Gastrocnemius medialis (tissue), 4 donors: ENCODE results near the gene FGF22. TPM values are rescaled to one million over a fixed set of nuclear protein-coding genes. Genes with fewer than 3 reads are reported as not detected.

Source experiments
- ATAC-seq, 2 donors: fragments of 150-250 bp; one replicate each; pipeline ENCODE4 v1.9.1; 2016
- DNase-seq, 2 donors: peaks; one replicate each; pipeline ENCODE4 v3.0.0-alpha.2; 2019
- H3K27ac ChIP-seq, 4 donors: fragments of 200-600 bp; sonication (generic); 1 replicate in 1 of 4; 2 replicates in 3 of 4; pipeline ENCODE4 v1.5.1; 2016 to 2018; ENCODE audit warnings: mild to moderate bottlenecking in 2 of 4, moderate library complexity in 1 of 4
- H3K27me3 ChIP-seq, 3 donors: fragments of 200-600 bp; sonication (generic) in 2 of 3; 1 replicate in 1 of 3; 2 replicates in 2 of 3; pipeline versions ENCODE4 v1.5.1 to v1.6.0; 2016 to 2019; ENCODE audit warnings: mild to moderate bottlenecking in 1 of 3, moderate library complexity in 1 of 3
- H3K36me3 ChIP-seq, 2 donors: fragments of 200-600 bp; sonication (generic) in 1 of 2; one replicate each; pipeline ENCODE4 v1.5.1; 2017 to 2018
- H3K4me1 ChIP-seq, 2 donors: fragments of 200-600 bp; sonication (generic) in 1 of 2; one replicate each; pipeline ENCODE4 v1.5.1; 2016 to 2017; ENCODE audit warnings: mild to moderate bottlenecking in 2 of 2
- H3K4me3 ChIP-seq, 4 donors: fragments of 200-600 bp; sonication (generic) in 3 of 4; 1 replicate in 1 of 4; 2 replicates in 3 of 4; pipeline ENCODE4 v1.5.1; 2016 to 2019; ENCODE audit warnings: mild to moderate bottlenecking in 2 of 4
- H3K9me3 ChIP-seq, 3 donors: fragments of 200-600 bp; sonication (generic) in 2 of 3; 1 replicate in 1 of 3; 2 replicates in 2 of 3; pipeline ENCODE4 v1.5.1; 2016 to 2019
- POLR2A ChIP-seq, 2 donors: fragments of 450-650 bp; IDR thresholded peaks; one replicate each; pipeline ENCODE4 v1.6.1; 2017; ENCODE audit warnings: antibody characterized with exemption in 2 of 2, mild to moderate bottlenecking in 2 of 2, moderate library complexity in 2 of 2
- in situ Hi-C, 4 donors: fragments of 200-750 bp; cut with MboI; loops; one replicate each; pipeline versions ENCODE4 v1.15.0 to v1.8.0; 2017; ENCODE audit warnings: low sequenced_read_pairs in 4 of 4
- intact Hi-C: fragments of 100-400 bp; cut with DNase I; formaldehyde crosslinking; loops from one replicate; pipeline ENCODE4 v1.15.1; 2023; ENCODE audit warnings: low total_unique reads
- total RNA-seq, 4 donors: library from RNA; depleted of rRNA; stranded (reverse); fragments of >200 nt; gene quantifications; one replicate each; pipeline versions ENCODE4 v1.1.0 to v1.2.3, GENCODE V29; 2016
- TF ChIP-seq, protein P1 (sequence below), 5 experiments: fragments of 450-650 bp in 3 of 5; fragments of 200-600 bp in 2 of 5; sonication (generic) in 2 of 5; IDR thresholded peaks in 4 of 5; conservative IDR thresholded peaks in 1 of 5; 1 replicate in 4 of 5; 2 replicates in 1 of 5; pipeline ENCODE4 v1.5.1; 2016 to 2019; ENCODE audit warnings: antibody characterized with exemption in 5 of 5, mild to moderate bottlenecking in 3 of 5, moderate library complexity in 3 of 5

FGF22 gene
- total RNA-seq, 4 donors from 2014 or later: not detected

DNA sequence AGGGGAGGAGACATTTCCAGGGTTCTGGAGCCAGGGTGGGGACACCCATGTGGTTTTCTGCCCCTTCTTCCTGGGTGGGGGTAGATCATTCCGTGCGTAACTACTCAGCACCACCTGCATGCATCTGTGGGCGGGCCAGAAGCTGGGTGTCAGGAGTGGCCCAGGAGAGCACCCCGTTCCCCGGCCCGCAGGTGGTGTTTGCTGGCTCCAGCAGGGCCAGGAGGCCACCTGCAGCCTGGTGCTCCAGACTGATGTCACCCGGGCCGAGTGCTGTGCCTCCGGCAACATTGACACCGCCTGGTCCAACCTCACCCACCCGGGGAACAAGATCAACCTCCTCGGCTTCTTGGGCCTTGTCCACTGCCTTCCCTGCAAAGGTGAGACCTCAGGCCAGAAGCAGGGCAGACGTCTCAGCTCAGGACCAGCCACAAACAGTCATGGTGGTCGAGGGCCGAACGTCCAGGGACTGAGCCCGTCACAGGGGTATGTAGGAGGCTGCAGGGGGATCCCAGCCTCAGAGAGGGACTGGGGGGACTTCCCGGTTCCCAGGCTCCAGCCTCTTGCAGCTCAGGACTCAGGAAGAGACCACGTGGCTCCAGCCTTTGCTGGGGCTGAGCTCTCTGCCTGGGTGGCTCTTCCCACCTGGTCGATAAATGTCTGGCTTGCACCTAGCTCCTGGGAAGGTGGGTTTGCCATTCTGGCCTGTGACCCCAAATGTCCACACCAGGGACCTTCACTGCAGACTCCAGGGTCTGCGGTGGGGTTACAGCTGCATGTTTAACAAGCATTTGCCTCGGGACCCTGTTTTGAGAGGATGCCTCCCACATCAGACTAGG lies 38.1 kb downstream of the FGF22 start:
- H3K4me3 ChIP-seq: peak overlapping the region in 3 of 4 donors; percentile 47 to 53 (median 49)
- peaks cover 12 to 20% (median 13%) of the 10 kb centered on the region in 3 donors for H3K27me3 ChIP-seq
- intact Hi-C loops (no loop called here), in situ Hi-C loops (no loop called here)
- TF ChIP-seq, protein P1, sequence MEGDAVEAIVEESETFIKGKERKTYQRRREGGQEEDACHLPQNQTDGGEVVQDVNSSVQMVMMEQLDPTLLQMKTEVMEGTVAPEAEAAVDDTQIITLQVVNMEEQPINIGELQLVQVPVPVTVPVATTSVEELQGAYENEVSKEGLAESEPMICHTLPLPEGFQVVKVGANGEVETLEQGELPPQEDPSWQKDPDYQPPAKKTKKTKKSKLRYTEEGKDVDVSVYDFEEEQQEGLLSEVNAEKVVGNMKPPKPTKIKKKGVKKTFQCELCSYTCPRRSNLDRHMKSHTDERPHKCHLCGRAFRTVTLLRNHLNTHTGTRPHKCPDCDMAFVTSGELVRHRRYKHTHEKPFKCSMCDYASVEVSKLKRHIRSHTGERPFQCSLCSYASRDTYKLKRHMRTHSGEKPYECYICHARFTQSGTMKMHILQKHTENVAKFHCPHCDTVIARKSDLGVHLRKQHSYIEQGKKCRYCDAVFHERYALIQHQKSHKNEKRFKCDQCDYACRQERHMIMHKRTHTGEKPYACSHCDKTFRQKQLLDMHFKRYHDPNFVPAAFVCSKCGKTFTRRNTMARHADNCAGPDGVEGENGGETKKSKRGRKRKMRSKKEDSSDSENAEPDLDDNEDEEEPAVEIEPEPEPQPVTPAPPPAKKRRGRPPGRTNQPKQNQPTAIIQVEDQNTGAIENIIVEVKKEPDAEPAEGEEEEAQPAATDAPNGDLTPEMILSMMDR (IDR thresholded peaks at IDR 0.05 in 4 of 5, conservative IDR thresholded peaks at IDR 0.05 in 1 of 5): no peak
- no peak for TF ChIP-seq POLR2A (IDR thresholded peaks at IDR 0.05)
- no peak for DNase-seq
- H3K9me3 ChIP-seq: no peaks in the 10 kb centered on the region
- peaks cover 0 to 29% of the 10 kb centered on the region in 2 donors for H3K4me1 ChIP-seq
- ATAC-seq: no peak
- no peaks in the 10 kb centered on the region for H3K36me3 ChIP-seq
- peak overlapping the region; percentile 64 to 83 (median 74) for H3K27ac ChIP-seq

- no peak for ATAC-seq
- Histone ChIP-seq H3K27me3 (peaks cover 11 to 20% (median 12%) of the 10 kb centered on the region in 3 donors), H3K27ac (peak overlapping the region in 2 of 4 donors; percentile 77 to 85), H3K4me1 (peaks cover 0 to 29% of the 10 kb centered on the region in 2 donors), H3K4me3 (peak overlapping the region in 1 of 4 donors; percentile 56), H3K9me3 (no peaks in the 10 kb centered on the region), H3K36me3 (no peaks in the 10 kb centered on the region)
- no peak for TF ChIP-seq POLR2A (IDR thresholded peaks at IDR 0.05)
- TF ChIP-seq, protein P1 (IDR thresholded peaks at IDR 0.05 in 4 of 5, conservative IDR thresholded peaks at IDR 0.05 in 1 of 5): no peak
- intact Hi-C loops: no loop called here
- in situ Hi-C loops: no loop called here
- no peak for DNase-seq
Measured at GRCh38 chr19:678791-679388, 39.2 kb downstream of the FGF22 start.

DNA sequence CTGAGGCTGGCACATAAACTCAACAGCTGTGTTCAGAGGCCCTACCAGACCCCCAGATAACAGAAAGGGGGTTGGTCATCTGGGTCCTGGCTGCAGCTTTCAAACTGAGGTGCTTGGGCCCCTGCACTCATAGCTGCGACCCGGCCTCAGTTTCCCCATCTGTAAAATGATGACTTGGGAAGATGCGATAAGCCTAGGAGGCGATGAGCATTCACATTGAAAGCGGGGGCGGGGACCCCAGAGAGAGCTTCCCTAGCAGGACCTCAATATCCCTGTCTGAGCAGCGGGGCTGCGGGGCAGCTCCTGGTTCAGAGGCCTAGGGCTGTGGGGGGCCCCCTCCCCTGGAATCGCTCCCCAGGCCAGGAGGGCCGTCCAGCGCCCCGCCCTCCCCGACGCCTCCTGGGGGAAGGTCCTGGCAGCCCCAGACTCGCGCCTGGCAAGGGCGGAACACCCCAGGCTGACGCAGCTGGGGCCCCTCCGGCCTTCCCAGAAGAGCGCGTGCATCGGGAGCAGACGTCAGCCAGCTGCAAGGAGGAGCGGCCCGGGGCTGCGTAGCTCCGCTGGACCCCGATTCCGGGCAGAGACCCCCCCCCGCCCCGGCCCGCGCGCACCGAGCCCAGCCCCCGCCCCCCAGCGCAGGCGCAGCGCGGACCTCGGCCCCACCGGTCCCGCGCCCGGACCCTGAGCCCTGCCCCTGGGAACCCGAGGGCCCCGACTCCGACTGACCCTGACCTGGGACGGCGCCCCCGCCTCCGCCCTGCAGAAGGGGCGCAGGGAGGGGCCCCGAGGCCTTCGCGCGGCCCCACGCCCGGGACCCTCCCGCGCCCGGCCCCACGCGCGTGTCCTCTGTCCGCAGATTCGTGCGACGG lies 40.0 kb downstream of the FGF22 start:
- peak overlapping the region; percentile 77 to 89 (median 86) for H3K27ac ChIP-seq
- H3K4me3 ChIP-seq: peak overlapping the region; percentile 56 to 89 (median 66)
- ATAC-seq: no peak
- no peaks in the 10 kb centered on the region for H3K36me3 ChIP-seq
- intact Hi-C loops: loop anchor here (1.0 to 2.0 kb wide), 4 partner anchors 16 to 173 kb away; partner anchors contain the start of genes BSG, PTBP1 and RNF126
- DNase-seq: no peak
- H3K27me3 ChIP-seq: peaks cover 10 to 13% (median 12%) of the 10 kb centered on the region in 3 donors
- TF ChIP-seq, protein P1 (IDR thresholded peaks at IDR 0.05 in 4 of 5, conservative IDR thresholded peaks at IDR 0.05 in 1 of 5): no peak
- TF ChIP-seq POLR2A (IDR thresholded peaks at IDR 0.05): no peak
- peaks cover 0 to 29% of the 10 kb centered on the region in 2 donors for H3K4me1 ChIP-seq
- no peaks in the 10 kb centered on the region for H3K9me3 ChIP-seq
- in situ Hi-C loops: no loop called here

- intact Hi-C loops: loop anchor here (1.0 to 2.0 kb wide), 4 partner anchors 17 to 174 kb away; partner anchors contain the start of genes BSG, PTBP1 and RNF126
- TF ChIP-seq, protein P1 (IDR thresholded peaks at IDR 0.05 in 4 of 5, conservative IDR thresholded peaks at IDR 0.05 in 1 of 5): peak in 3 of 5 experiments; percentile 61 to 66 (median 65)
- peak; percentile 55 to 78 for TF ChIP-seq POLR2A (IDR thresholded peaks at IDR 0.05)
- in situ Hi-C loops: no loop called here
- H3K4me1 ChIP-seq: peaks cover 0 to 28% of the 10 kb centered on the region in 2 donors
- DNase-seq: peak; percentile 99 to 100
- H3K9me3 ChIP-seq: no peaks in the 10 kb centered on the region
- no peaks in the 10 kb centered on the region for H3K36me3 ChIP-seq
- H3K27me3 ChIP-seq: peaks cover 7 to 12% (median 9%) of the 10 kb centered on the region in 3 donors
- ATAC-seq: peak; percentile 84 to 87
- H3K27ac ChIP-seq: peak overlapping the region; percentile 77 to 89 (median 86)
- H3K4me3 ChIP-seq: peak overlapping the region; percentile 56 to 89 (median 66)
Measured at GRCh38 chr19:680287-681028, 40.8 kb downstream of the FGF22 start.
